SK-N-SH (cell line): ENCODE data around the gene SIGMAR1. TPM values are rescaled to one million over a fixed set of nuclear protein-coding genes. Genes with fewer than 3 reads are reported as not detected.

ENCODE experiments used
- CTCF ChIA-PET: fragments of 300-600, 350-600 bp; formaldehyde crosslinking; extraction: SDS; loops from one replicate; lab custom pipeline; 2021; lab: Yijun Ruan, JAX
- POLR2A ChIA-PET: fragments of 350-600 bp; sonication (Branson Sonifier 250); formaldehyde crosslinking; extraction: SDS; loops from one replicate; lab custom pipeline; 2020; ENCODE audit warnings: antibody characterized with exemption, inconsistent platforms; lab: Yijun Ruan, JAX
- DNase-seq: peaks from one replicate; pipeline ENCODE4 v3.0.0; 2012
- H2AFZ ChIP-seq: fragments of 200-600 bp; sonication (generic); 2 replicates; pipeline ENCODE4 v1.8.1; 2016; ENCODE audit warnings: antibody characterized with exemption, mild to moderate bottlenecking, low read depth
- H3F3A ChIP-seq: fragments of 200-600 bp; sonication (generic); replicated peaks from 2 replicates; pipeline ENCODE3; 2016; ENCODE audit warnings: antibody characterized with exemption, mild to moderate bottlenecking; ENCODE audit not compliant: insufficient read depth
- H3K27ac ChIP-seq, 2 experiments: fragments of 200-500 bp in 1 of 2; fragments of 200-600 bp in 1 of 2; sonication (Bioruptor generic) in 1 of 2; sonication (generic), shearing (Covaris generic) in 1 of 2; 2 replicates each; pipeline versions ENCODE4 v1.5.1 to v1.6.1; 2014 to 2016; ENCODE audit warnings: low read depth in 2 of 2, inconsistent platforms in 1 of 2, low read length in 1 of 2, mild to moderate bottlenecking in 1 of 2, mixed read lengths in 1 of 2
- H3K27me3 ChIP-seq: fragments of 200-600 bp; sonication (generic), shearing (Covaris generic); 2 replicates; pipeline ENCODE4 v1.6.1; 2016; ENCODE audit warnings: mixed run types; ENCODE audit not compliant: insufficient read depth
- H3K36me3 ChIP-seq, 2 experiments: fragments of 200-500 bp in 1 of 2; fragments of 200-600 bp in 1 of 2; sonication (Bioruptor generic) in 1 of 2; sonication (generic) in 1 of 2; replicated peaks in 1 of 2; 2 replicates each; pipeline versions ENCODE3 to v1.5.1; 2014 to 2016; ENCODE audit warnings: low read length in 1 of 2, mild to moderate bottlenecking in 1 of 2; ENCODE audit not compliant: insufficient read depth in 2 of 2, control insufficient read depth in 1 of 2
- H3K4me1 ChIP-seq, 2 experiments: fragments of 200-500 bp in 1 of 2; fragments of 200-600 bp in 1 of 2; sonication (Bioruptor generic) in 1 of 2; sonication (generic), shearing (Covaris generic) in 1 of 2; 2 replicates each; pipeline versions ENCODE4 v1.5.1 to v1.6.1; 2014 to 2016; ENCODE audit warnings: low read depth in 1 of 2, low read length in 1 of 2, mixed run types in 1 of 2; ENCODE audit not compliant: insufficient read depth in 2 of 2, control insufficient read depth in 1 of 2
- H3K4me2 ChIP-seq: fragments of 200-600 bp; sonication (generic), shearing (Covaris generic); 2 replicates; pipeline ENCODE4 v1.6.1; 2017; ENCODE audit warnings: mixed run types
- H3K4me3 ChIP-seq, 2 experiments: fragments of 200-500 bp in 1 of 2; fragments of 200-600 bp in 1 of 2; sonication (Bioruptor generic) in 1 of 2; sonication (generic), shearing (Covaris generic) in 1 of 2; 2 replicates each; pipeline versions ENCODE4 v1.5.1 to v1.8.1; 2014 to 2016; ENCODE audit warnings: low read depth in 2 of 2, inconsistent platforms in 1 of 2, low read length in 1 of 2, mild to moderate bottlenecking in 1 of 2, mixed read lengths in 1 of 2, moderate library complexity in 1 of 2
- H3K79me2 ChIP-seq: fragments of 200-600 bp; sonication (generic); 2 replicates; pipeline ENCODE4 v1.8.1; 2017; ENCODE audit warnings: mild to moderate bottlenecking; ENCODE audit not compliant: insufficient read depth
- H3K9ac ChIP-seq: fragments of 200-600 bp; sonication (generic); 2 replicates; pipeline ENCODE4 v1.6.1; 2017; ENCODE audit warnings: mixed run types
- H3K9me2 ChIP-seq: fragments of 200-600 bp; sonication (generic); 2 replicates; pipeline ENCODE4 v1.6.1; 2017; ENCODE audit warnings: mixed run types
- H3K9me3 ChIP-seq: fragments of 200-600 bp; sonication (generic); 2 replicates; pipeline ENCODE4 v1.6.1; 2017; ENCODE audit warnings: mixed run types, mild to moderate bottlenecking, moderate library complexity
- H4K20me1 ChIP-seq: fragments of 200-600 bp; sonication (generic); 2 replicates; pipeline ENCODE4 v1.6.1; 2017; ENCODE audit warnings: mild to moderate bottlenecking, mixed run types; ENCODE audit not compliant: insufficient read depth
- EP300 ChIP-seq, 2 experiments: IDR thresholded peaks; 2 replicates each; pipeline versions ENCODE4 v1.4.0 to v1.6.1; 2012; ENCODE audit warnings: borderline replicate concordance in 1 of 2, low read depth in 1 of 2, low read length in 1 of 2
- EZH2phosphoT487 ChIP-seq: fragments of 200-600 bp; sonication (generic); IDR thresholded peaks from 2 replicates; pipeline ENCODE4 v1.6.1; 2017; ENCODE audit warnings: low read depth, mixed run types, mild to moderate bottlenecking, antibody characterized with exemption, moderate library complexity, borderline replicate concordance
- FOSL2 ChIP-seq: IDR thresholded peaks from 2 replicates; pipeline ENCODE4 v1.4.0; 2012; ENCODE audit warnings: low read depth, mild to moderate bottlenecking, moderate library complexity, borderline replicate concordance
- FOXM1 ChIP-seq: IDR thresholded peaks from 2 replicates; pipeline ENCODE4 v1.4.0; 2012; ENCODE audit warnings: low read depth, mild to moderate bottlenecking
- GATA2 ChIP-seq: sonication (generic); formaldehyde crosslinking; IDR thresholded peaks from 2 replicates; pipeline ENCODE4 v1.5.0; 2020; ENCODE audit warnings: mild to moderate bottlenecking, missing genetic modification reagents
- JUND ChIP-seq: IDR thresholded peaks from 2 replicates; pipeline ENCODE4 v1.4.0; 2012
- MXI1 ChIP-seq: IDR thresholded peaks from 2 replicates; pipeline ENCODE4 v1.6.1; 2012; ENCODE audit warnings: mild to moderate bottlenecking, low read depth, low read length, improper control_type of control experiment
- NFIC ChIP-seq: IDR thresholded peaks from 2 replicates; pipeline ENCODE4 v1.4.0; 2012; ENCODE audit warnings: borderline replicate concordance
- NRF1 ChIP-seq: IDR thresholded peaks from 2 replicates; pipeline ENCODE4 v1.6.1; 2012; ENCODE audit warnings: low read depth, mild to moderate bottlenecking, low read length
- POLR2AphosphoS5 ChIP-seq: IDR thresholded peaks from 2 replicates; pipeline ENCODE4 v1.6.1; 2012; ENCODE audit warnings: low read depth, low read length
- RAD21 ChIP-seq: IDR thresholded peaks from 2 replicates; pipeline ENCODE4 v1.6.1; 2012; ENCODE audit warnings: mild to moderate bottlenecking, low read length
- RCOR1 ChIP-seq: fragments of 150-350 bp; IDR thresholded peaks from 2 replicates; pipeline ENCODE4 v1.6.1; 2017; ENCODE audit warnings: antibody characterized with exemption, low read length
- RFX5 ChIP-seq: IDR thresholded peaks from 2 replicates; pipeline ENCODE4 v1.6.1; 2012; ENCODE audit warnings: mild to moderate bottlenecking, improper control_type of control experiment, low read length
- SIN3A ChIP-seq: IDR thresholded peaks from 2 replicates; pipeline ENCODE4 v1.6.1; 2012; ENCODE audit warnings: low read depth, mild to moderate bottlenecking, low read length, moderate library complexity, borderline replicate concordance
- SMC3 ChIP-seq: IDR thresholded peaks from 2 replicates; pipeline ENCODE4 v1.6.1; 2012; ENCODE audit warnings: low read depth, low read length, improper control_type of control experiment
- TEAD4 ChIP-seq: IDR thresholded peaks from 2 replicates; pipeline ENCODE4 v1.4.0; 2012; ENCODE audit warnings: mild to moderate bottlenecking, borderline replicate concordance; ENCODE audit not compliant: insufficient read depth
- USF1 ChIP-seq: IDR thresholded peaks from 2 replicates; pipeline ENCODE4 v1.4.0; 2012; ENCODE audit warnings: low read depth, borderline replicate concordance
- YY1 ChIP-seq: IDR thresholded peaks from 2 replicates; pipeline ENCODE4 v1.4.0; 2012; ENCODE audit warnings: low read depth, mild to moderate bottlenecking
- ZBTB33 ChIP-seq: IDR thresholded peaks from 2 replicates; pipeline ENCODE4 v1.4.0; 2012; ENCODE audit warnings: low read depth, borderline replicate concordance
- WGBS: methylation state at CpG from one replicate; pipeline ENCODE4 v1.1.6; 2017; ENCODE audit warnings: low lambda C conversion rate; 5-methylcytosine and 5-hydroxymethylcytosine counted together
- polyA plus RNA-seq, 3 experiments: library from polyadenylated mRNA; depleted of rRNA; stranded (reverse); fragments of >200 nt; gene quantifications; 2 replicates each; pipeline ENCODE4 v1.2.3, GENCODE V29; 2012

SIGMAR1 gene
- polyA plus RNA-seq, 1 of the 3 experiments (the other 2 are of a cell fraction), result 79.0 TPM

GRCh38 chr9:34647651-34648050 is 10.1 kb upstream of the SIGMAR1 start:
- peak overlapping the region; percentile 96 for H3K4me2 ChIP-seq
- peaks cover 7 to 59% of the 10 kb centered on the region in 2 experiments; a peak in 3 of 4 replicates for H3K4me1 ChIP-seq
- TF ChIP-seq EZH2phosphoT487 (no peak), GATA2 (no peak), ZBTB33 (no peak), MXI1 (no peak), TEAD4 (no peak), YY1 (no peak), RFX5 (no peak), SMC3 (no peak), NFIC (no peak), FOSL2 (no peak), USF1 (no peak), RAD21 (no peak), SIN3A (no peak), EP300 (IDR thresholded peaks at IDR 0.05; ENCODE audit: borderline replicate concordance in 1 of 2, low read depth in 1 of 2, low read length in 1 of 2) (no peak), RCOR1 (no peak), POLR2AphosphoS5 (no peak), FOXM1 (no peak), JUND (no peak), NRF1 (no peak)
- ChIA-PET POLR2A (interaction anchor here (0.6 to 1.3 kb wide), 2 partner anchors 17 to 18 kb away, joined by 3 to 5 read pairs; no protein-coding TSS in a partner anchor), CTCF (interaction anchor here (1.2 to 14.1 kb wide), 8 partner anchors 9 to 55 kb away, joined by 3 to 152 read pairs (median 6); partner anchors contain the start of genes CCL27 and SIGMAR1)
- peak overlapping the region; percentile 77 to 84 for H3K4me3 ChIP-seq
- H3K9me3 ChIP-seq, result no peaks in the 10 kb centered on the region
- H3K9ac ChIP-seq, result peak overlapping the region; percentile 82; the same call in 1 of the 2 replicates
- H3K27ac ChIP-seq, result peak overlapping the region; percentile 66 to 95; a peak in 1 of 4 replicates
- peaks cover 8% of the 10 kb centered on the region for H3F3A ChIP-seq
- H3K9me2 ChIP-seq, result no peaks in the 10 kb centered on the region
- peaks cover 14% of the 10 kb centered on the region; the same call in 1 of the 2 replicates for H3K79me2 ChIP-seq
- H3K27me3 ChIP-seq, result no peaks in the 10 kb centered on the region
- no peak overlapping the region for H2AFZ ChIP-seq
- peaks cover 13 to 19% of the 10 kb centered on the region in 2 experiments for H3K36me3 ChIP-seq
- 88% methylated on average over 10 of the region's 10 CpGs for WGBS
- no peaks in the 10 kb centered on the region for H4K20me1 ChIP-seq
- no peak for DNase-seq
